Glutamatergic neuron (in vitro differentiated cells): ENCODE data around the gene CACNA2D1. TPM values are rescaled to one million over a fixed set of nuclear protein-coding genes. Genes with fewer than 3 reads are reported as not detected.
A peak's percentile ranks its signal among the peaks of the same experiment; 100 is the strongest.

ENCODE experiments used
- DNase-seq: peaks from one replicate; pipeline ENCODE4 v3.0.0; 2022
- H3K27ac Mint-ChIP-seq: one replicate; pipeline ENCODE4 v1.8.0; 2020; ENCODE audit warnings: mild to moderate bottlenecking, mixed read lengths, inconsistent platforms; ENCODE audit not compliant: unreplicated experiment
- H3K27me3 Mint-ChIP-seq: one replicate; pipeline ENCODE4 v1.8.0; 2020; ENCODE audit warnings: mild to moderate bottlenecking, moderate library complexity, mixed read lengths, inconsistent platforms; ENCODE audit not compliant: unreplicated experiment
- H3K36me3 Mint-ChIP-seq: one replicate; pipeline ENCODE4 v1.8.0; 2020; ENCODE audit warnings: mild to moderate bottlenecking, mixed read lengths, inconsistent platforms; ENCODE audit not compliant: unreplicated experiment
- H3K4me1 Mint-ChIP-seq: one replicate; pipeline ENCODE4 v1.8.0; 2020; ENCODE audit warnings: mild to moderate bottlenecking, low read depth, mixed read lengths, inconsistent platforms; ENCODE audit not compliant: unreplicated experiment
- H3K4me3 Mint-ChIP-seq: one replicate; pipeline ENCODE4 v1.8.0; 2020; ENCODE audit warnings: mild to moderate bottlenecking, mixed read lengths, inconsistent platforms; ENCODE audit not compliant: unreplicated experiment
- H3K9me3 Mint-ChIP-seq: one replicate; pipeline ENCODE4 v1.8.0; 2020; ENCODE audit warnings: mild to moderate bottlenecking, moderate library complexity, mixed read lengths, inconsistent platforms; ENCODE audit not compliant: unreplicated experiment
- CTCF ChIP-seq: fragments of 200-600 bp; sonication (generic); IDR thresholded peaks from one replicate; pipeline ENCODE4 v1.5.0; 2021; ENCODE audit not compliant: partially characterized antibody, unreplicated experiment
- long read RNA-seq: library from polyadenylated mRNA; unstranded; transcript quantifications from one replicate; pipeline ENCODE4 v2.0.0, GENCODE V29; 2020; ENCODE audit not compliant: unreplicated experiment
- total RNA-seq: library from RNA; stranded (reverse); fragmentation: NEBNext Ultra II Directional; extraction: Animal tissue kit (Norgen Biotek cat#: 25700); gene quantifications from one replicate; pipeline ENCODE4 v1.2.1, GENCODE V29; 2021; ENCODE audit not compliant: unreplicated experiment

Gene CACNA2D1
- 258 TPM for total RNA-seq
- long read RNA-seq, partial matches to known transcripts, result 44 of 53 reads
- long read RNA-seq, other reads (novel, unspliced or antisense), result 9 of 53 reads

GRCh38 chr7:82443547-82444219 is at the start of gene CACNA2D1:
Gene CACNA2D1, minus strand, starts transcription at chr7:82443777.
- no peak for TF ChIP-seq CTCF
- DNase-seq, result peak; percentile 88
- peaks cover 21% of the 10 kb centered on the region for H3K4me1 Mint-ChIP-seq
- H3K4me3 Mint-ChIP-seq, result peak within 1 kb of the TSS; percentile 99
- H3K9me3 Mint-ChIP-seq, result peaks cover 16% of the 10 kb centered on the region
- no peaks in the 10 kb centered on the region for H3K36me3 Mint-ChIP-seq
- H3K27ac Mint-ChIP-seq, result peak within 1 kb of the TSS; percentile 99
- H3K27me3 Mint-ChIP-seq, result peaks cover 21% of the 10 kb centered on the region

GRCh38 chr7:82481499-82482097 is 38.0 kb upstream of the CACNA2D1 start:
- H3K27me3 Mint-ChIP-seq, result no peaks in the 10 kb centered on the region
- no peak overlapping the region for H3K4me3 Mint-ChIP-seq

GRCh38 chr7:82477733-82478515 is 34.3 kb upstream of the CACNA2D1 start:
- Mint-ChIP-seq H3K9me3 (no peaks in the 10 kb centered on the region), H3K27ac (peak overlapping the region; percentile 18), H3K36me3 (no peaks in the 10 kb centered on the region), H3K4me1 (peaks cover 7% of the 10 kb centered on the region), H3K27me3 (no peaks in the 10 kb centered on the region), H3K4me3 (no peak overlapping the region)
- DNase-seq, result no peak
- no peak for TF ChIP-seq CTCF

More at GRCh38 chr7:82481499-82482097, 38.0 kb upstream of the CACNA2D1 start:
- Mint-ChIP-seq H3K36me3 (no peaks in the 10 kb centered on the region), H3K27ac (no peak overlapping the region), H3K9me3 (peaks cover under 1% of the 10 kb centered on the region), H3K4me1 (peaks cover 7% of the 10 kb centered on the region)
- no peak for DNase-seq
- peak; percentile 86 for TF ChIP-seq CTCF

- H3K27me3 Mint-ChIP-seq, result peaks cover 2% of the 10 kb centered on the region
- no peak overlapping the region for H3K4me3 Mint-ChIP-seq
- no peaks in the 10 kb centered on the region for H3K9me3 Mint-ChIP-seq
- H3K36me3 Mint-ChIP-seq, result no peaks in the 10 kb centered on the region
- peaks cover 6% of the 10 kb centered on the region for H3K4me1 Mint-ChIP-seq
- TF ChIP-seq CTCF, result no peak
- no peak for DNase-seq
- H3K27ac Mint-ChIP-seq, result no peak overlapping the region
These were observed 29.4 kb upstream of the CACNA2D1 start for GRCh38 chr7:82472966-82473365.
